GM21529 (cell line): ENCODE data around the gene CD164.
"Not testable (repeated sequence)": the region's sequence is repeated elsewhere in the genome, so short reads cannot be mapped to it uniquely, and the experiment has no call there.

ENCODE experiments used
- ATAC-seq: cut with Tn5 transposase; IDR thresholded peaks from one replicate; pipeline ENCODE4 v1.9.1; 2021; ENCODE audit not compliant: unreplicated experiment

Gene CD164

DNA sequence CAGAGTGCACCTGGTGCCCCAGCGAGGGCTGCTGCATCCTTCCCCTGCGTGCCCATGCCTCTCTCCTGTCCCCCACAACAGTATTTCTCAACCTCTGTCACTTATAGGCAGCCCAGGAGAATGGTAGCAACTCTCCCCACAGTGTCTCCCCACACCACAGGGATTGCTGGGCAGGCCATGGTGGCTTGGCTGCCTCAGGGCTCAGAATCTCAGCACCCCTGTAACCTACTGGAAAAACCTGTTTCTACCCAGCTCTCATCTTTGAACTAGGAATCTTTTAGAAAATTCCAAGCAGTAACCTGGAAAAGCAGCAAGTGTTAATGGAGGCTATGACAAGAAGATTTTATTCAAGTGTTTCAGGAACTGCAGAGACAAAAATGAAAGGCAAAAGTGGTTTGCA, 38.0 kb downstream of the CD164 start:
- ATAC-seq = no peak

- no peak for ATAC-seq
These were observed 38.7 kb downstream of the CD164 start for GRCh38 chr6:109343518-109343917.

DNA sequence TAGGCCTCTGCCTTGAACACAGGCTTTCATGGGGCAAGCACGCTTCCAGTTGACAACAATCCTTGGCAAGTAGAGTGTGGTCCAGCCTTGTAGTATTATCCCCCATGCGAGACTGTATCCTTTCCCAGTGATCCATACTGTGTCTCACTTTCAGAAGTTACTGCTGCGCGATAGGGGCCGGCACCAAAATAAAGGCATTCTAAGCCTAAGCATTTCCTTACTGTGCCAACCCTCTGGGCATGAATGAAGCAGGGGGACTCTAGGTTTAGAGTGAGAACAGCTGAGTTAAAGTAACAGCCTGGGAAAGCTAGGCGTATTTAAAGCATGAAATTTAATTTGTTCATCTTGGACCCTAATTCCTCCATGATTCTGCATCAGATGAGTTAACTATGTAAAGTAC, 39.4 kb downstream of the CD164 start:
- no peak for ATAC-seq

DNA sequence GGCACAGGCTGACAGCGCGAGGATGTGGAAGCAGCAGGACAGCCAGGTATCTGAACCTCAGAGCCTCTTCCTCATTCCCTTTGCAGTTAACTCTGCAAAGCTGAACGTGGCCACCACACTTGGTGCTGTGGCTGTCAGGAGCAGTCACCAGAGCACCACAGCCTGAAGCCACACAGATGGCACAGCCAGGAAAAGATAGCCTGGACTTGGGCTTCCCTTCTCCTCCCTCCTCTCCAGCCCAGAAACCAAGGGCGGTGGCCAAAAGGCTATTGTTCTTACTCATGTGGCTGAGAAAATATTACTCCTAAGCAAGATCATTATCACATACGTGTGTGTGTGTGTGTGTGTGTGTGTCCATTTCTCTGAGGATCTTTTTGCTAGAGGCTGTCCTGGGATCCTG, 39.8 kb downstream of the CD164 start:
- no peak for ATAC-seq

- no peak for ATAC-seq
These were observed 41.5 kb downstream of the CD164 start for GRCh38 chr6:109340811-109341210.

GRCh38 chr6:109339906-109340678, 42.2 kb downstream of the CD164 start:
- ATAC-seq = no peak

GRCh38 chr6:109336221-109336961, 45.9 kb downstream of the CD164 start:
- ATAC-seq = no peak

DNA sequence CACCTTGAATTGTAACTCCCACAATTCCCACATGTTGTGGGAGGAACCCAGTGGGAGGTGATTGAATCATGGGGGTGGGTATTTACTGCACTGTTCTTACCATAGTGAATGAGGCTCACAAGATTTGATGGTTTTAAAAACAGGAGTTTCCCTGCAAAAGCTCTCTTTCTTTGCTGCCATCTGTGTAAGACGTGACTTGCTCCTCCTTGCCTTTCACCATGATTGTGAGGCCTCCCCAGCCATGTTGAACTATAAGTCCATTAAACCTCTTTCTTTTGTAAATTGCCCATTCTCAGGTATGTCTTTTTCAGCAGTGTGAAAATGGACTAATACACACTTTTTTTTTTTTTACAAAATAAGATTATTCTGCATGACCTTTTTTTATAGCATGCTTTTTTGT, 48.4 kb downstream of the CD164 start:
- ATAC-seq = not testable (repeated sequence)

DNA sequence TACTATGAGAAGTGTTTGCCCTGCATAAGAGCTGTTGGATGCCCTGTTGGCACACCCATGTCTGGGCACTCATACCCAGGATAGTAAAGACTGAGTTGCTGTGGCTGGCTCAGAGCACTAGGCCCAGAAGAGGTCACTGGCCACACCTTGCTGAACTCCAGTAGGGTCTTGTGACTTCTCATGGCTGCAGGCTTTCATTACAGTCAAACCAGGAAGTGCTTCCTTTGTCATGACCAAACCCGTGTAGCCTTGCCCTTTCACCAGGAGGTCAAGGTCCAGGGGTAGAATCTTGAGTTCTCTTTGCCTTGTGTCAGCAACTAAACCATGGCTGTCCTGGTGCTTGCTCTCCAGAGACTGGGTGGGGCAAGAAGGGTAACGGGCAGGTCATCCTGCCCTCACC, 49.5 kb downstream of the CD164 start:
- ATAC-seq = no peak

- ATAC-seq = no peak
These were observed 51.2 kb downstream of the CD164 start for GRCh38 chr6:109331081-109331480.

DNA sequence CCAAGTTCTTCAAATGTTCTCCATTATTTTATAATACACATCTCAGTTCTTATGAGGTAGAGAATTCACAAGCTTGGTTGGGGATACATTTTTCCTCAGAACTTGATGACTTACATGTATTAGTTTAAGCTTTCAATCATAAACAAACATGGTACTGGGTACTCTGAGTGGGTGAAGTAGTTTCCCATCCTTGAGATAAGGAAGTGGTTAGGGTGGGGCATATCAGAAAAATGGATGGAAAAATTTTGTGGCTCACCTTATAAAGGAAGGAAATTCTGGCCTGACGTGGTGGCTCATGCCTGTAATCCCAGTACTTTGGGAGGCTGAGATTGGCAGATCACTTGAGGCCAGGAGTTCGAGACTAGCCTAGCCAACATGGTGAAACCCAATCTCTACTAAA, 52.0 kb downstream of the CD164 start:
- no peak for ATAC-seq

DNA sequence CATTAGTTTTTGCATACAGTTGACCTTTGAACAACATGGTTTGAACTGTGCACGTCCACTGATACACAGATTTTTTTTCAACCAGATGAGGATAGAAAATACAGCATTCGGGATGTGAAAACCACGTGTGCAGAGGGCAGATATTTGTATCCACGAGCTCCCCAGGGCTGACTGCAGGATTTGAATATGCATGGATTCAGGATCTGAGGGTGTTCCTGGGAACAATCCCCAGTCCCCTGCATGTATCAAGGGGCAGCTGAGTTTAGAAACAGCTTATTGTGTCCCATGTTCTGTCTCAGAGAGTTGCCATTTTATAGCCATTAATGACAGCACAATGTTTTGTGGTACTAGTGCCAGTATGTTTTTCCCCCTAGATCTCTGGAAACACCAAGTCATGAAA, 53.6 kb downstream of the CD164 start:
- no peak for ATAC-seq

GRCh38 chr6:109327959-109328358, 54.3 kb downstream of the CD164 start:
- no peak for ATAC-seq

DNA sequence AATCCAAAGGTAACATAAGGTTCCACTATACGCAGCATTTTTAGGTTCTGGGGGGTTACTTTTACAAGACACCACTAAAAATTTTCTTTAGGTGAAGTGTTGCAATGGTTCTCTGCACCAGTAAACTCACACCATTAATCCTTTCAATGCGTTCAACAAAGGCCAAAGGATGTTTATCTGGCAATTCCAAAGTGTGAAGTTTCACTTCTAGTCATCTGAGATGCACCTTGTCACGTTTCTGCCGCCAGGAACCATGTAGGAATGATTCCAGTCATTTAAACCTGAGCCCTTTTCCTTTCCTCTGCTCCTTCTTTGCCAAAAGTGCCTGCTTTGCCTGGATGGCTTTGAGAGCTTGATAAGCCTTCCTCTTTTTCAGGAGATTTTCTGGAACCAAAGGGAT, 54.8 kb downstream of the CD164 start:
- no peak for ATAC-seq

DNA sequence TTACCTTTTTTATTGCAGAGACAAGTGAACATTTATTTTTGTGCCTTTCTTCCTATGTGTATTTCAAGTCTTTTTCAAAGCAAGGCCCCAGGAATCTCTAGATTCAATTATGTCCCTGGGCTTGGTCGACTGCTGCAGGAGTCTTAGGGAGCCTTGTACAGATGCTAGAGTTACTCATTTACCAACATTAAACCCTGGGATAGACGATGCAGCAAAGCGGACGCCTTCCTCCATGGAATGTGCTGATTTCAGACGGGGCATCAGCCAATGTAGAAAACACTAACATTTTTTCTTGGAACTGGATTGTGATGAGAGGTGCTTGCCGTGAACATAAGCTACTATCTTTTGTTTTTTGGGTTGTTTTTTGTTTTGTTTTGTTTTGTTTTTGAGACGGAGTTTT, 55.9 kb downstream of the CD164 start:
- no peak for ATAC-seq

DNA sequence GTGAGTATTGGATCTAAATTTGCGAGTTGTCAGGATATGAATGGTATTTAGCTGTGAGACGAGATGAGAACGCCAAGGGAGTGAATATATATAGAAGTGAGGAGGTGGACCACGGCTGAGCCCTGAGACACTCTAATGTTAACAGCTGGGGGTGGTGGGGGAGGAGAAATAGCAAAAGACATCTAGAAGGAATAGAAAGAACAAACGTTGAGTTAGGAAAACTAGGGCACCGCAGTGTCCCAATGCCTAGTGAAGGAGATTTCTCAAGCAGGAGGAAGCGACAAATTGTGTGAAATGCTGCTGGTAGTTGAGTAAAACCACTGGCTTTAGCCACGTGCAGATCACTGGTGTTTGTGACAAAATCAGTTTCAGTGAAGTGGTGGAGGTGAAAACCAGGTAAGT, 56.9 kb downstream of the CD164 start:
- no peak for ATAC-seq

- no peak for ATAC-seq
These were observed 59.0 kb downstream of the CD164 start for GRCh38 chr6:109323241-109323640.

DNA sequence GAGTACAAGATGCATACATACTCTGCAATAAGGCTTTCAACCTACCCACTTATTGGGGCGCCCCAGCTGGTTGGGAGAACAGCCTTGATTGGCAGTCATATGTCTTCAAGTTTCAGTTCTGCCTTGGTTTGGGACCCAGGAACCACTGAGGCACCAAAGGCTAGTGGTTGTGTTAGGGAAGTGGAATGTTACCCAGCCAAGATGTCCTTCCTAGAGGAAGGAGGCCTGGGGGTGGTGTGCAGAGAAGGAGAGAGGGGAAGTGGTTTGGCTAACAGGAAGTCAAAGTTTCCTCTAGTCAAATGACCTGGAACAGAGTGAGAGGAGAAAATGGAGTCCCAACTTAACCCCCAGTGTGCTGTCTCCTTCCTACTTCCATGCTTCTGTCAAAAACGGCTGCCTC, 59.4 kb downstream of the CD164 start:
- no peak for ATAC-seq

GRCh38 chr6:109321752-109322151, 60.5 kb downstream of the CD164 start:
- ATAC-seq = no peak

DNA sequence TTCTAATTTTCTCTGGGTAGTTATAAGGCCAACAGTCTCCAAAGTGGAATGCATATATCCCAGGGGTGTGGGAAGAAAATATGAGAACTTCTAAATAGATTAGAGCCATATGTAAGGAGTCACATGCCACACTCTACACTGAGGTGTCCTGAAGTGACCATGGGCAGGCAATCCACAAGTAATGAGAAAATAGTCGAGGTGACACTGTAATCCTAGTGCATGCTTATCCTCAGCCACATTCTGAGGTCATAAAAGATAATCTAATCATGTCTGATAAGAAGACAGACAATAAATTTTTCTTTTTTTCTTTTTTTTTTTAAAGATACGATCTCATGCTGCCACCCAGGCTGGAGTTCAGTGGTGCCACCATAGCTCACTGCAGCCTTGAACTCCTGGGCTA, 62.2 kb downstream of the CD164 start:
- no peak for ATAC-seq

DNA sequence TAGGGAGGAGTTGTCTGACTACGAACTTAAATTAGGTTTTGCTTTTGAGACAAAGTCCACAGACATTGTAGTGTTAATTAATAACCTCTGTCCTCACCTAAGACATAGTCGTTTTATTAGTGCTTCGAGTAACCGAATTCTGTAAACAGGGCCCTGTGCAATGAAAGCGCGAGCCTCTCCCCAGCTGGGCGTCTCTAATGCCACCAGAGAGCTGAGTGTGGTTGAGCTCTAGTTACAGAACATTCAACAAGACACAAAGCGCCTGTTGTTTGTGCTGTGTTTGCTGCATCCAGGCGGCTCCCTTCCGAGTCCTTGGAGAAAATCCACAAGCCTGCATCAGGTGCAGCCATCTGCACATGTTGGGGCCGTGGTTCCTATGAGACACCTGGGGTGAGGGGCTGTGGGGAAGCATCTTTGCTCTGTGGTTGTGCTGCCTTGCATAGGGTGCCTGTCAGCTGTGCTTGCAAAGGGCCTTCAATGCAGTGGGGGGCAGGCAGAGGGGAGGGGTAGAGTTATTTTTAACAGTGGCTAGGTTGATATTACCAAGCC, 63.9 kb downstream of the CD164 start:
- no peak for ATAC-seq

DNA sequence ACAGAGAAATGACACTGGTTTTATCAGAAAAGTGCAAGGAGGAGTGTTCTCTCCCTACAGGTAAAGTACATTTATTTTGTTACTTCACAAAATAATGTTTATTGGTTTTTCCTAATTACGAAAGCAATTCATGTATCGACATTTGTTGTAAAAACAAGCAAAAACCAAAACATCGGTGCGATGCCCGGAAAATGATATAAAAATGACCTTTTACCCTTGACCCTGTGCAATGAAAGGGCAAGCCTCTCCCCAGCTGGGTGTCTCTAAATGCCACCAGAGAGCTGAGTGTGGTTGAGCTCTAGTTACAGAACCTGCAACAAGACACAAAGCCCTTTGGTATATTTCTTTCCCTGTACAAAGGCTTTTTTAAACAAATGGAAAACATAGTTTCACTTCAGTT, 65.4 kb downstream of the CD164 start:
- ATAC-seq = no peak
